HEK293 (cell line): ENCODE results near the gene TEX261.

Source experiments
- CTCF ChIA-PET: fragments of 350-600 bp; formaldehyde crosslinking; extraction: SDS; loops from one replicate; lab custom pipeline; 2021; ENCODE audit warnings: antibody characterized with exemption; lab: Yijun Ruan, JAX
- POLR2A ChIA-PET: fragments of 300-600 bp; formaldehyde crosslinking; extraction: SDS; loops from one replicate; lab custom pipeline; 2020; ENCODE audit warnings: antibody characterized with exemption, inconsistent platforms; lab: Yijun Ruan, JAX
- H3K27ac ChIP-seq: fragments of 200-500 bp; sonication (Bioruptor generic); 2 replicates; pipeline ENCODE4 v1.5.1; 2014; ENCODE audit warnings: low read depth, low read length, control low read depth, inconsistent platforms; ENCODE audit errors: extremely low read depth
- H3K36me3 ChIP-seq, 2 experiments: fragments of 200-500 bp in 1 of 2; sonication (Bioruptor generic) in 1 of 2; 1 replicate in 1 of 2; 2 replicates in 1 of 2; pipeline ENCODE4 v1.5.1; 2014 to 2017; ENCODE audit warnings: inconsistent platforms in 2 of 2, low read length in 2 of 2; ENCODE audit not compliant: control insufficient read depth in 2 of 2, insufficient read depth in 1 of 2
- H3K4me1 ChIP-seq: fragments of 200-500 bp; sonication (Bioruptor generic); 2 replicates; pipeline ENCODE4 v1.5.1; 2014; ENCODE audit warnings: mild to moderate bottlenecking, low read length, inconsistent platforms; ENCODE audit not compliant: control insufficient read depth, insufficient read depth
- H3K4me3 ChIP-seq: 2 replicates; pipeline ENCODE4 v1.5.1; 2011; ENCODE audit warnings: low read depth, mild to moderate bottlenecking, control low read depth, low read length, moderate library complexity
- H3K9me3 ChIP-seq: fragments of 200-500 bp; sonication (Bioruptor generic); 2 replicates; pipeline ENCODE4 v1.5.1; 2014; ENCODE audit warnings: low read depth, low read length, inconsistent platforms; ENCODE audit not compliant: control insufficient read depth, insufficient read depth
- BCL11A ChIP-seq: fragments of 450-650 bp; formaldehyde crosslinking; IDR thresholded peaks from 2 replicates; pipeline ENCODE4 v1.5.1; 2016; ENCODE audit warnings: low read depth, missing biosample characterization, missing genetic modification characterization
- CTCF ChIP-seq: fragments of 450-650 bp; formaldehyde crosslinking; IDR thresholded peaks from 2 replicates; pipeline ENCODE4 v1.5.1; 2016; ENCODE audit warnings: missing biosample characterization, missing genetic modification characterization
- FEZF1 ChIP-seq: fragments of 450-650 bp; formaldehyde crosslinking; IDR thresholded peaks from 2 replicates; pipeline ENCODE4 v1.5.1; 2016; ENCODE audit warnings: missing biosample characterization, missing genetic modification characterization
- KLF9 ChIP-seq: fragments of 450-650 bp; formaldehyde crosslinking; IDR thresholded peaks from 2 replicates; pipeline ENCODE4 v1.5.1; 2016; ENCODE audit warnings: missing biosample characterization, missing genetic modification characterization, low read depth
- PRDM1 ChIP-seq: fragments of 450-650 bp; formaldehyde crosslinking; IDR thresholded peaks from 2 replicates; pipeline ENCODE4; 2016; ENCODE audit warnings: missing biosample characterization, missing genetic modification characterization
- PRDM6 ChIP-seq: fragments of 450-650 bp; formaldehyde crosslinking; IDR thresholded peaks from 2 replicates; pipeline ENCODE4 v1.5.1; 2017; ENCODE audit warnings: missing biosample characterization, missing genetic modification characterization
- SCRT2 ChIP-seq: fragments of 450-650 bp; formaldehyde crosslinking; IDR thresholded peaks from 2 replicates; pipeline ENCODE4 v1.5.1; 2016; ENCODE audit warnings: missing biosample characterization, missing genetic modification characterization
- SP7 ChIP-seq: fragments of 450-650 bp; formaldehyde crosslinking; IDR thresholded peaks from 2 replicates; pipeline ENCODE4 v1.5.1; 2016; ENCODE audit warnings: missing biosample characterization, missing genetic modification characterization
- ZBTB20 ChIP-seq: fragments of 450-650 bp; formaldehyde crosslinking; IDR thresholded peaks from 2 replicates; pipeline ENCODE4 v1.5.1; 2016; ENCODE audit warnings: missing biosample characterization, missing genetic modification characterization
- ZBTB26 ChIP-seq: fragments of 450-650 bp; formaldehyde crosslinking; optimal IDR thresholded peaks from 2 replicates; pipeline ENCODE3; 2016; ENCODE audit warnings: missing biosample characterization, mild to moderate bottlenecking, missing genetic modification characterization
- ZIC2 ChIP-seq: fragments of 450-650 bp; formaldehyde crosslinking; IDR thresholded peaks from 2 replicates; pipeline ENCODE4 v1.5.1; 2016; ENCODE audit warnings: missing biosample characterization, missing genetic modification characterization
- ZNF2 ChIP-seq: fragments of 450-650 bp; formaldehyde crosslinking; IDR thresholded peaks from 2 replicates; pipeline ENCODE4 v1.5.1; 2016; ENCODE audit warnings: missing biosample characterization, missing genetic modification characterization
- ZNF221 ChIP-seq: fragments of 450-650 bp; formaldehyde crosslinking; IDR thresholded peaks from 2 replicates; pipeline ENCODE4 v1.5.1; 2017; ENCODE audit warnings: missing biosample characterization, missing genetic modification characterization, borderline replicate concordance
- ZNF274 ChIP-seq, 2 experiments: fragments of 200-500 bp in 1 of 2; fragments of 450-650 bp in 1 of 2; sonication (Bioruptor generic) in 1 of 2; formaldehyde crosslinking in 1 of 2; IDR thresholded peaks; 2 replicates each; pipeline versions ENCODE4 v1.5.1 to v1.6.1; 2014 to 2016; ENCODE audit warnings: borderline replicate concordance in 1 of 2, inconsistent platforms in 1 of 2, low read length in 1 of 2, missing biosample characterization in 1 of 2, missing genetic modification characterization in 1 of 2
- ZNF311 ChIP-seq: fragments of 450-650 bp; formaldehyde crosslinking; IDR thresholded peaks from 2 replicates; pipeline ENCODE4 v1.5.1; 2017; ENCODE audit warnings: missing biosample characterization, missing genetic modification characterization, borderline replicate concordance
- ZNF433 ChIP-seq: fragments of 450-650 bp; formaldehyde crosslinking; IDR thresholded peaks from 2 replicates; pipeline ENCODE4 v1.5.1; 2016; ENCODE audit warnings: missing biosample characterization, missing genetic modification characterization, low read depth
- ZNF521 ChIP-seq: fragments of 450-650 bp; formaldehyde crosslinking; IDR thresholded peaks from 2 replicates; pipeline ENCODE4 v1.5.1; 2017; ENCODE audit warnings: missing biosample characterization, mild to moderate bottlenecking, missing genetic modification characterization
- ZNF600 ChIP-seq: fragments of 450-650 bp; formaldehyde crosslinking; IDR thresholded peaks from 2 replicates; pipeline ENCODE4 v1.5.1; 2016; ENCODE audit warnings: missing biosample characterization, missing genetic modification characterization
- ZNF626 ChIP-seq: fragments of 450-650 bp; sonication (Bioruptor Pico); formaldehyde crosslinking; IDR thresholded peaks from 2 replicates; pipeline ENCODE4 v1.5.1; 2018; ENCODE audit warnings: missing biosample characterization, missing genetic modification characterization, inconsistent platforms
- ZNF654 ChIP-seq: fragments of 450-650 bp; formaldehyde crosslinking; IDR thresholded peaks from 2 replicates; pipeline ENCODE4 v1.5.1; 2016; ENCODE audit warnings: low read depth, missing biosample characterization, missing genetic modification characterization
- ZNF704 ChIP-seq: fragments of 450-650 bp; formaldehyde crosslinking; IDR thresholded peaks from 2 replicates; pipeline ENCODE4 v1.5.1; 2016; ENCODE audit warnings: missing biosample characterization, missing genetic modification characterization
- ZNF76 ChIP-seq: fragments of 450-650 bp; formaldehyde crosslinking; IDR thresholded peaks from 2 replicates; pipeline ENCODE4; 2016; ENCODE audit warnings: low read depth, missing biosample characterization, missing genetic modification characterization, borderline replicate concordance

The TEX261 gene

GRCh38 chr2:70948337-70949003, 46.2 kb downstream of the TEX261 start (continued):
- TF ChIP-seq SP7 (tag by site-specific recombination): 0 out of 2 replicates have a peak, but pooled peaks have one; percentile 13

GRCh38 chr2:70947556-70948184, 47.0 kb downstream of the TEX261 start:
- Histone ChIP-seq H3K4me1 (peaks cover 2% of the 10 kb centered on the region; the same call in 1 of the 2 replicates), H3K27ac (no peak overlapping the region), H3K4me3 (no peak overlapping the region), H3K36me3 (no peaks in the 10 kb centered on the region), H3K9me3 (no peaks in the 10 kb centered on the region)
- ChIA-PET CTCF (interaction anchor here (0.6 to 3.9 kb wide), 38 partner anchors 12 to 643 kb away, joined by 3 to 180 read pairs (median 5); partner anchors contain the start of genes ANKRD53, ATP6V1B1 and FIGLA), POLR2A (interaction anchor here (1.0 kb wide), 1 partner anchor 179 kb away, joined by 4 read pairs; the partner anchor contains the start of gene ADD2)
- TF ChIP-seq ZNF311 (tag by site-specific recombination) (no peak), ZNF704 (tag by site-specific recombination) (no peak), ZBTB20 (tag by site-specific recombination) (0 out of 2 replicates have a peak, but pooled peaks have one; percentile 9), PRDM1 (tag by site-specific recombination) (0 out of 2 replicates have a peak, but pooled peaks have one; percentile 24), ZNF76 (peak; percentile 31; the same call in 1 of the 2 replicates), ZNF626 (no peak), FEZF1 (tag by site-specific recombination) (no peak), ZBTB26 (tag by site-specific recombination) (peak; percentile 8), PRDM6 (tag by site-specific recombination) (no peak)

GRCh38 chr2:70946832-70947442, 47.7 kb downstream of the TEX261 start:
- peaks cover 2% of the 10 kb centered on the region; the same call in 1 of the 2 replicates for H3K4me1 ChIP-seq
- no peak overlapping the region for H3K27ac ChIP-seq
- ChIA-PET CTCF (interaction anchor here (0.6 to 3.9 kb wide), 35 partner anchors 9 to 643 kb away, joined by 3 to 180 read pairs (median 5); partner anchors contain the start of genes ANKRD53, ATP6V1B1 and FIGLA), POLR2A (no interaction called here)
- H3K9me3 ChIP-seq: no peaks in the 10 kb centered on the region
- no peak overlapping the region for H3K4me3 ChIP-seq
- H3K36me3 ChIP-seq: peaks cover 0 to 1% of the 10 kb centered on the region in 2 experiments; a peak in 1 of 3 replicates
- TF ChIP-seq BCL11A (tag by site-specific recombination) (no peak), ZNF2 (tag by site-specific recombination) (peak; percentile 86; the same call in 1 of the 2 replicates), CTCF (tag by site-specific recombination) (peak; percentile 73; the same call in 1 of the 2 replicates), ZBTB26 (tag by site-specific recombination) (peak; percentile 1), ZNF654 (tag by site-specific recombination) (peak; percentile 75), ZNF600 (0 out of 2 replicates have a peak, but pooled peaks have one; percentile 22), SCRT2 (peak; percentile 56; the same call in 1 of the 2 replicates), ZNF221 (tag by site-specific recombination) (no peak), ZNF521 (tag by site-specific recombination) (no peak), ZNF433 (no peak), ZNF274 (IDR thresholded peaks at IDR 0.05; ENCODE audit: low read length) (no peak), ZNF274 (tag by site-specific recombination; IDR thresholded peaks at IDR 0.05; ENCODE audit: borderline replicate concordance) (no peak), ZIC2 (tag by site-specific recombination) (no peak), KLF9 (tag by site-specific recombination) (no peak)
